Cardiac muscle cell (in vitro differentiated cells and primary cell): ENCODE measurements around the gene FBXO3. TPM values are rescaled to one million over a fixed set of nuclear protein-coding genes. Genes with fewer than 3 reads are reported as not detected.
A peak's percentile ranks its signal among the peaks of the same experiment; 100 is the strongest.

Source experiments
- DNase-seq, 2 donors: peaks; one replicate each; pipeline versions ENCODE4 v3.0.0 to v3.0.0-alpha.2; 2010 to 2017; ENCODE audit warnings: low read depth in 1 of 2, low spot score in 1 of 2
- H3K27ac ChIP-seq: fragments of 200-600 bp; sonication (generic); 2 replicates; pipeline ENCODE4 v1.5.1; 2016
- H3K27me3 ChIP-seq: fragments of 200-600 bp; sonication (generic); 2 replicates; pipeline ENCODE4 v1.6.0; 2016; ENCODE audit warnings: control low read depth
- H3K36me3 ChIP-seq: fragments of 200-600 bp; sonication (generic); 2 replicates; pipeline ENCODE4 v1.5.1; 2016; ENCODE audit warnings: control low read depth
- H3K4me1 ChIP-seq: fragments of 200-600 bp; sonication (generic); 2 replicates; pipeline ENCODE4 v1.8.1; 2017; ENCODE audit warnings: low read depth, mild to moderate bottlenecking, mixed run types
- H3K4me3 ChIP-seq: fragments of 200-600 bp; sonication (generic); 2 replicates; pipeline ENCODE4 v1.5.1; 2016; ENCODE audit warnings: mild to moderate bottlenecking
- H3K9me3 ChIP-seq: fragments of 200-600 bp; sonication (generic); 2 replicates; pipeline ENCODE4 v1.5.1; 2017; ENCODE audit warnings: low read depth, mild to moderate bottlenecking, control low read depth
- polyA plus RNA-seq: library from polyadenylated mRNA; unstranded; fragments of >200 nt; fragmentation: Nextera tagmentation; extraction: Ambion mirVana; gene quantifications from 2 replicates; pipeline ENCODE4 v1.2.1, GENCODE V29; 2016
- total RNA-seq: library from RNA; depleted of rRNA; stranded (reverse); fragments of >200 nt; gene quantifications from 2 replicates; pipeline ENCODE4 v1.2.3, GENCODE V29; 2016
- TF ChIP-seq, protein P1 (sequence below): IDR thresholded peaks from 2 replicates; pipeline ENCODE4 v1.5.1; 2012; ENCODE audit warnings: low read depth, mild to moderate bottlenecking, low read length

Gene FBXO3
- total and polyA plus RNA-seq, 2 experiments from 2014 or later, result 34.4 to 36.1 TPM

DNA sequence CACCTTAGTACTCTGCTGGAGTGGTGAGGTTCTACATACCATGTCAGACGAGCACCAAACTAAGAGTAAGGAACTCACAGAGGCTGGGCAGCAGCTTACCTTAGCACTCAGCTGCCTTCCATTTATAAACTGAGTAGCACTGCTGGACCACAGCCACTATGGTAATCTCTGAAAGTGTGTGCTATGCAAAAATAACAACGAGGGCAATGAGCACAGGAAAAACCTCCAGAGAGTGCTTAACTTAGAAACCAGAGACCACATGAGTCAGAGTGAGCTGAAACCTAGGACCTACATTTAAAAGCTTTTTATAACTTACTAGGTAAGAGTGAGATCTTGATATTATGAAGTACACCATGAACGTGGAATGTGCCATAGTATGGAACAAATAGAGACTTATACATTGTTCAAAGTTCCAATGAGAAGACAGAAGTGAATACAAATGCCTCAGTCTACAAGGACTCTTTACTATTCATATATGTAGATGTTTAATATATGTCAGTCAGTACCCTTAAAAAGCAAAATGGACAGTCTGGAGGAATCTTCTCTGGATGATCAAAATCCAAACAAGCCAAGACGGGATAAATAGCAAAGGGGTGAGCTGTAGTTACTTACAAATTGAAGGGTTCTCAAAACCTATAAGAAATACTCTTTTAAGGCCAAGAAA lies 20.9 kb downstream of the FBXO3 start:
- H3K9me3 ChIP-seq, result no peaks in the 10 kb centered on the region
- TF ChIP-seq, protein P1, sequence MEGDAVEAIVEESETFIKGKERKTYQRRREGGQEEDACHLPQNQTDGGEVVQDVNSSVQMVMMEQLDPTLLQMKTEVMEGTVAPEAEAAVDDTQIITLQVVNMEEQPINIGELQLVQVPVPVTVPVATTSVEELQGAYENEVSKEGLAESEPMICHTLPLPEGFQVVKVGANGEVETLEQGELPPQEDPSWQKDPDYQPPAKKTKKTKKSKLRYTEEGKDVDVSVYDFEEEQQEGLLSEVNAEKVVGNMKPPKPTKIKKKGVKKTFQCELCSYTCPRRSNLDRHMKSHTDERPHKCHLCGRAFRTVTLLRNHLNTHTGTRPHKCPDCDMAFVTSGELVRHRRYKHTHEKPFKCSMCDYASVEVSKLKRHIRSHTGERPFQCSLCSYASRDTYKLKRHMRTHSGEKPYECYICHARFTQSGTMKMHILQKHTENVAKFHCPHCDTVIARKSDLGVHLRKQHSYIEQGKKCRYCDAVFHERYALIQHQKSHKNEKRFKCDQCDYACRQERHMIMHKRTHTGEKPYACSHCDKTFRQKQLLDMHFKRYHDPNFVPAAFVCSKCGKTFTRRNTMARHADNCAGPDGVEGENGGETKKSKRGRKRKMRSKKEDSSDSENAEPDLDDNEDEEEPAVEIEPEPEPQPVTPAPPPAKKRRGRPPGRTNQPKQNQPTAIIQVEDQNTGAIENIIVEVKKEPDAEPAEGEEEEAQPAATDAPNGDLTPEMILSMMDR, result no peak
- H3K27me3 ChIP-seq, result no peaks in the 10 kb centered on the region
- H3K4me1 ChIP-seq, result peaks cover 14% of the 10 kb centered on the region
- DNase-seq, result peak; percentile 15 to 52
- H3K27ac ChIP-seq, result peak overlapping the region; percentile 15
- H3K36me3 ChIP-seq, result peaks cover 17% of the 10 kb centered on the region
- H3K4me3 ChIP-seq, result no peak overlapping the region

DNA sequence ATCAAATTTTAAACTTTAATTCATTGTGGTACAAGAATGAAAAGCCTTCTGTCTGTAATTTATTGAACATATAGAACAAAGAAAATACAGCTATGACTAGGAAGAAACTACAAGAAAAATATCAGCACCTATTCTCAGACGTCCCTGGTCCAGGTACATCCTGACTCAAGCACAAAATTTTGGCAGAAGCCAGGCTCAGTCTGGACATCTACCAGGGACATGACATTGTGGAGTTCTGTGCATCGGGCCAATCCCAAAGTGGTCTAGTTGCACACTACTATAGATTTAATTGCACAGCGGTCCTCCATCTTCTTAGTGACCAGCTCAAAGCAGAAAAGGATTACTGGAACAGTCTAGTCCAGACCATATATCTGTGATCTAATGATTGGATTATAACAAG lies 22.4 kb downstream of the FBXO3 start:
- Histone ChIP-seq H3K4me3 (no peak overlapping the region), H3K9me3 (no peaks in the 10 kb centered on the region), H3K4me1 (peaks cover 14% of the 10 kb centered on the region), H3K27me3 (no peaks in the 10 kb centered on the region), H3K36me3 (peaks cover 11% of the 10 kb centered on the region), H3K27ac (no peak overlapping the region)
- TF ChIP-seq, protein P1, result no peak
- DNase-seq, result no peak

DNA sequence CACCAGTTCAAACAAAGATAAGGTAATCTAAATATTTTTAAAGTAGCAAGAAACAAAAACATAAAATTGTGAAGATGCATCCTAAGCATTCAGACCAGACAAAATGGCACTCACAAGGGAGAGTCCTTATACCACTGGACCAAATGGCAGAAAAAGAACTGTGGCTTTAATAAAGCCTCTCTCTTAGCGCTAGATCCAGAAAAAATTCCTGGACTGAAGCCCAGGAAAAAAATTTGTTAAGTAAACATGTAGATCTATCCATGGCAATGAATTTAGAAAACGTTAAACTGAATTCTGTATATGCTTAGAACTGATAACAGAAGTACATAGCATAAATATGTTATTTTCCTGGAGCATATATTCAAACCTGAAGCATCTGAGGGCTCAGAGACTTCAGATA lies 26.3 kb downstream of the FBXO3 start:
- no peaks in the 10 kb centered on the region for H3K9me3 ChIP-seq
- peaks cover 11% of the 10 kb centered on the region for H3K36me3 ChIP-seq
- TF ChIP-seq, protein P1, result no peak
- H3K4me1 ChIP-seq, result peaks cover 4% of the 10 kb centered on the region
- no peaks in the 10 kb centered on the region for H3K27me3 ChIP-seq
- H3K27ac ChIP-seq, result no peak overlapping the region
- peak in 1 of 2 donors; percentile 65 for DNase-seq
- H3K4me3 ChIP-seq, result no peak overlapping the region

DNA sequence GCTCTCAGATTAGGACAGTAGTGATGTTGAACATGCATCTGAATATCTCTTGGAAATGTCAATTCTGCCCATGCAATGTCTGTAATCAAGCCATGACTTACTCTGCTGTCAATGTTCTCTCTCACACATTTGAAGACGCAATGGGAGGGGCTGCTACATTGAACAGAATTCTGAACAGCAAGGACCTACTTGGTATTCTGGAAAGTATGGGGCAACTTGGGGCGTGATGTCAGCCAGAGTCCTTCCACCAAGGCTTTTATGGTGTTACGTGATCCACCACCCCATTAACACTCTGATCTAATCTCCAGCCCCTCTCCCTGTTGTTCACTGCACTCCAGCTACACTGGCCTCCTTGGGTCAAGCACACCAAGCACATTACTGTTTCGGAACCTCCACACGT lies 31.0 kb downstream of the FBXO3 start:
- H3K4me3 ChIP-seq, result no peak overlapping the region
- H3K9me3 ChIP-seq, result no peaks in the 10 kb centered on the region
- TF ChIP-seq, protein P1, result no peak
- no peaks in the 10 kb centered on the region for H3K4me1 ChIP-seq
- no peak overlapping the region for H3K27ac ChIP-seq
- H3K36me3 ChIP-seq, result no peaks in the 10 kb centered on the region
- no peaks in the 10 kb centered on the region for H3K27me3 ChIP-seq
- DNase-seq, result no peak

DNA sequence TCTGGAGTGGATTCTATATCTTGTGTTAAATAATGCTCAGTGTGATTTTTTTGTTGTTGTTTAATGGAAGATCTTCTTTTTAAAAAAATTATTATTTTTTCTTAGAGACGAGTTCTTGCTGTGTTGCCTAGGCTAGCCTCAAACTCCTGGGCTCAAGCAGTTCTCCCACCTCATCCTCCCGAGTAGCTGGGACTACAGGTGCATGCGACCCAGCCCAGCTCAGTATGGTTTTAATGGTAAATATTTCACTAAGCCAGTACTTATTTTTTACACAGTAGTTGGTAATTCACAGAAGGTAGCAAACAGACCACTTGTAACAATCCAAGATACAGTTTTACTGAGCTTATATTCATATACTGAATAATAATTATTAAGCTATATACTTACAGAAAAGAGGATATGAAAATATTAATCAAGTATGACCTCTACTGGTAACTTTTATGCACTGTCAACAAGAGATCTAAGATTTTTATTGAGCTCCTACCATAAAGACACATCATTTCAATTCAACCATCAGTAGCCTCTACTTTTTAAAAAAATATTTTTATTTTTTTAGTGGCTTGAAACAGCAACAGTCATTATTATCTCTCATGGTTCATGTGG lies 32.0 kb downstream of the FBXO3 start:
- TF ChIP-seq, protein P1, result peak; percentile 44
- H3K4me1 ChIP-seq, result peaks cover 2% of the 10 kb centered on the region
- no peaks in the 10 kb centered on the region for H3K27me3 ChIP-seq
- H3K27ac ChIP-seq, result no peak overlapping the region
- peak in 1 of 2 donors; percentile 60 for DNase-seq
- no peaks in the 10 kb centered on the region for H3K36me3 ChIP-seq
- no peaks in the 10 kb centered on the region for H3K9me3 ChIP-seq
- H3K4me3 ChIP-seq, result no peak overlapping the region
